Effector memory CD8-positive, alpha-beta T cell (primary cell): Measurements from ENCODE around the gene MPHOSPH10.
A peak's percentile ranks its signal among the peaks of the same experiment; 100 is the strongest.
"Not testable (repeated sequence)": the region's sequence is repeated elsewhere in the genome, so short reads cannot be mapped to it uniquely, and the experiment has no call there.

ENCODE experiments used
- ATAC-seq: fragments of 150-1000 bp; cut with Tn5 transposase; replicated peaks from 2 replicates; pipeline ENCODE4 v1.10.0; 2021; ENCODE audit warnings: mild to moderate bottlenecking, moderate library complexity
- DNase-seq, 3 experiments: peaks; one replicate each; pipeline ENCODE4 v3.0.0; 2021
- H3K27ac Mint-ChIP-seq, 2 donors: one replicate each; pipeline ENCODE4 v1.8.0; 2022; ENCODE audit warnings: mild to moderate bottlenecking in 2 of 2, mixed read lengths in 2 of 2, moderate library complexity in 2 of 2
- H3K27me3 Mint-ChIP-seq, 2 donors: one replicate each; pipeline ENCODE4 v1.8.0; 2022; ENCODE audit warnings: mixed read lengths in 2 of 2
- H3K36me3 Mint-ChIP-seq: one replicate; pipeline ENCODE4 v1.8.0; 2022; ENCODE audit warnings: mild to moderate bottlenecking, moderate library complexity, mixed read lengths; ENCODE audit not compliant: insufficient read depth
- H3K4me1 Mint-ChIP-seq, 2 donors: one replicate each; pipeline ENCODE4 v1.8.0; 2022; ENCODE audit warnings: low read depth in 2 of 2, mixed read lengths in 2 of 2
- H3K4me3 Mint-ChIP-seq, 2 donors: one replicate each; pipeline ENCODE4 v1.8.0; 2022; ENCODE audit warnings: mild to moderate bottlenecking in 2 of 2, mixed read lengths in 2 of 2, moderate library complexity in 2 of 2
- H3K9me3 Mint-ChIP-seq, 2 donors: one replicate each; pipeline ENCODE4 v1.8.0; 2022; ENCODE audit warnings: mixed read lengths in 2 of 2
- total RNA-seq, 9 experiments: gene quantifications; one replicate each; lab custom pipeline; 2026; lab: John Stamatoyannopoulos, UW

Gene MPHOSPH10, protein sequence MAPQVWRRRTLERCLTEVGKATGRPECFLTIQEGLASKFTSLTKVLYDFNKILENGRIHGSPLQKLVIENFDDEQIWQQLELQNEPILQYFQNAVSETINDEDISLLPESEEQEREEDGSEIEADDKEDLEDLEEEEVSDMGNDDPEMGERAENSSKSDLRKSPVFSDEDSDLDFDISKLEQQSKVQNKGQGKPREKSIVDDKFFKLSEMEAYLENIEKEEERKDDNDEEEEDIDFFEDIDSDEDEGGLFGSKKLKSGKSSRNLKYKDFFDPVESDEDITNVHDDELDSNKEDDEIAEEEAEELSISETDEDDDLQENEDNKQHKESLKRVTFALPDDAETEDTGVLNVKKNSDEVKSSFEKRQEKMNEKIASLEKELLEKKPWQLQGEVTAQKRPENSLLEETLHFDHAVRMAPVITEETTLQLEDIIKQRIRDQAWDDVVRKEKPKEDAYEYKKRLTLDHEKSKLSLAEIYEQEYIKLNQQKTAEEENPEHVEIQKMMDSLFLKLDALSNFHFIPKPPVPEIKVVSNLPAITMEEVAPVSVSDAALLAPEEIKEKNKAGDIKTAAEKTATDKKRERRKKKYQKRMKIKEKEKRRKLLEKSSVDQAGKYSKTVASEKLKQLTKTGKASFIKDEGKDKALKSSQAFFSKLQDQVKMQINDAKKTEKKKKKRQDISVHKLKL
- 32.3 to 167 (median 98.4) reads per million in 9 experiments for total RNA-seq

DNA sequence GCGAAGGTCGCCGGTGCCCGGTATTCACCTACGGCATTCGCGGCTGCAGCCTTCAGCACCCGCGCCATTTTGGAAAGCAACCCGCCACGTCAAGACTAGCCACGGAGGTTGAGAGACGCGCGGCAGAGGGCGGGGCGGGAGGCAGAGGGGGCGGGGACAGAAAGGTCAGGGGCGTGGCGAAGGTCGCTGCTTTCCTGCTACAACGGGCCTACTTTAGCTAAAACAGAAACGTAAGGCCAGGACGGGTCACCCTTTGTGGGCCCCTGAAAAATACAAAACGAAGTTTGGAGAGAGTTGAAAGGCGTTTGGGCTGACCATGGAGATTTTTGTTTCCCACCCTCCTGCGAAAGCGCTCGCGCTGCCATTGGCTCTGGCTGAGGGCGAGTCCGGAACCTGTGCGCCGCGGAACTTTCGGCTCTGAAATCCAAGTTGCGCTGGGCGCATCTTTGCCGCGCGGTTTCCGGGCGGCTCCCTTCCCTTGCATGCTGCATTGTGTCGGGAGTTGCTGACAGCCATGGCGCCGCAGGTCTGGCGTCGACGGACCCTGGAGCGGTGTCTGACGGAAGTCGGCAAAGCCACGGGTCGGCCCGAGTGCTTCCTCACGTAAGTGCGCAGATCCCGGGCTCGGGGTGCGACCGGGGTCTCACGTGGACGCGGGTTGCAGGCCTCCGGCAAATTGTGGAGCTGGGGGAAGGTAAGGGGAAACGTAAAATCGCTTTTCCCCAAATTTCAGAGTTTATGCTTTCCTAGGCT, at the start of gene MPHOSPH10, which contains the start of gene MCEE:
Gene MPHOSPH10 (plus strand): TSS at position 483 of the 753 bp plus-strand sequence. CDS start 32 bp downstream, at position 515.
Gene MCEE (minus strand): TSS at position 78 of the 753 bp plus-strand sequence. CDS start 10 bp downstream, at position 68.
- Mint-ChIP-seq H3K36me3 (peaks cover 19% of the 10 kb centered on the region), H3K4me3 (no peak within 1 kb of the TSS), H3K9me3 (no peaks in the 10 kb centered on the region), H3K27ac (no peak within 1 kb of the TSS), H3K27me3 (no peaks in the 10 kb centered on the region), H3K4me1 (peaks cover 9 to 13% of the 10 kb centered on the region in 2 donors)
- DNase-seq (peak; percentile 84 to 87 (median 84)), ATAC-seq (peak; percentile 87)

DNA sequence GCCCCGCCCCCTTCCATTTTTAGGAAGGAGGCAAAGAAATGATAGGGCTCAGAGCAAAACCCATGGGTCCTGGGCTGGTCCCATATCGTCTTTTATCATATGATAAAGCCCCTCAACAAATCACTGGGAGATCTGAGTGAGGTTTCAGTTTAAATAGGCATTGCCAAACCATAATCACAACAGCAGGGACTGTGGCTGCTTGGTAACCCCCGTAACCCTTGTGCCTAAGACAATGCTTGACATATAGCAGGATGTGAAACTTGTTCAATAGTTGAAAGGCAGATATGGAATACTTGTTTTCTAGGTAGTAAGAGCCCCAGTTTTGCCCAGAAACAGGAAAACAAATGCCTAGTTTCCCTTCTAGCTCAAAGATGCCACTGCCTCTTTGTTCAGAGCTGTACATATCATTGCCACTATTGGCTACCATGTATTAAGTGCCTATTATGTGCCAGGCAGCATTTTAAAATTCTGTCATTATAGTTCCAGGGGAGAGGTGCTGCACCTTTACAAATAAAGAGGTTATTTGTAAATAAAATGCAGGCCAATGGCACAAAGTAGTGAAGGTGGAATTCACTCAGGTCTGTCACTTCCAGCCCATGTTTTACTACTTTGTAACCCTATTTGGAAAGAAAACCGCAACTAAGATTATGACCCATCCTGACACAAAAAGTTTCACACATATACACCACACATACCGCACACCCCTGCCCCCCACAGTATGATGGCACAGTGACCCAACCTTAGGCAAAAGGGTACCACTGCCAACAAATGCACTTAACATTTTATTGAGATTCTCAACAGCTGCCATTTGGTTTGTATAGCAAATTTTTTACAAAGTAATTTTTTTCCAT, 47.8 kb upstream of the MPHOSPH10 start:
- Mint-ChIP-seq H3K9me3 (no peaks in the 10 kb centered on the region), H3K4me1 (peaks cover 10% of the 10 kb centered on the region in 2 donors), H3K36me3 (peaks cover 12% of the 10 kb centered on the region), H3K27me3 (peaks cover 30 to 36% of the 10 kb centered on the region in 2 donors), H3K4me3 (peak overlapping the region in 1 of 2 donors; percentile 9), H3K27ac (peak overlapping the region in 1 of 2 donors; percentile 20)
- ATAC-seq (peak; percentile 86), DNase-seq (no peak)

DNA sequence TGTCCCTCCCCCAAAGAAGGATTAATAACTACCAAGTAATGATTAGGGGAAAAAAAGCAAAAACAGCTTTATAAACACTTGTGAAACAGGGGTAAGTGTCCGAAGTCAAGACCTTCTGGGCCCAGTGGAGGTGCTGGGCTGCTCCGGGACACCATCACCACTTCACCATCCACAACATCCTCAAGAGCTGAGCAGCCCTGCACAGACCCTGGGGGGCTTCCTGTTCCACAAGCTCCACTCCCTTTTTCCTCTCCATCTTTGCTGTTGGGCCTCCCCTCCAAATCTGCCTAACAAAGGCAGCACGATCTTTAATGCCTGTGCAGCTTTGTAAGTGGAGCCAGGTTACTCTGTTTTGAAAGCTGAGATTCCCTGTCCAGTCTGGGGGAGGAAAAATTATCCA, 47.1 kb upstream of the MPHOSPH10 start:
- DNase-seq, H3K9me3 Mint-ChIP-seq, H3K27ac Mint-ChIP-seq, ATAC-seq, H3K36me3 Mint-ChIP-seq, H3K4me3 Mint-ChIP-seq: not testable (repeated sequence)
- Mint-ChIP-seq H3K27me3 (peaks cover 37 to 43% of the 10 kb centered on the region in 2 donors), H3K4me1 (peaks cover 10% of the 10 kb centered on the region in 2 donors)

DNA sequence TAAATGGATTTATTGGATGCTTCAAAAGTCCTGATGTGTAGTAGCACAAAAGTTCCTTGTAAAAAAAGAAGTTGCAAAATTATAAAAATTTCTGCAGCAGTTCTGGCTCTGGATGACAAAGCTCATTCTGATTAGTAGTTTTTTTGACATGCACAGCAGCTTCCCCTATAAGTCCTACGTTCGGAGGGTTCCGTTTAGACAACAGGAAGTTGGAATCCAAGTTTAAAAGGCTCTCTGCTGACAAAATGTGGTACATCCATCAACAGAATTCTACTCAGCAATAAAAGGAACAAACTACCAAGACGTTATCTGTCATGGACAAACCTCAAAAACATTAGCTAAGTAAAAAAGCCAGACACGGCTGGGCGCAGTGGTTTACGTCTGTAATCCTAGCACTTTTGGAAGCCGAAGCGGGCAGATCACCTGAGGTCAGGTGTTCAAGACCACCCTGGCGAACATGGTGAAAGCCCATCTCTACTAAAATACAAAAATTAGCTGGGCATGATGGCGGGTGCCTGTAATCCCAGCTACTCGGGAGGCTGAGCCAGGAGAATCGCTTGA, 46.6 kb upstream of the MPHOSPH10 start:
- Mint-ChIP-seq H3K4me1 (peaks cover 10% of the 10 kb centered on the region in 2 donors), H3K4me3 (peak overlapping the region in 1 of 2 donors; percentile 50), H3K27ac (peak overlapping the region in 1 of 2 donors; percentile 42), H3K27me3 (peaks cover 42 to 48% of the 10 kb centered on the region in 2 donors)
- ATAC-seq: peak; percentile 28
- not testable (repeated sequence) for DNase-seq, H3K9me3 Mint-ChIP-seq, H3K36me3 Mint-ChIP-seq

DNA sequence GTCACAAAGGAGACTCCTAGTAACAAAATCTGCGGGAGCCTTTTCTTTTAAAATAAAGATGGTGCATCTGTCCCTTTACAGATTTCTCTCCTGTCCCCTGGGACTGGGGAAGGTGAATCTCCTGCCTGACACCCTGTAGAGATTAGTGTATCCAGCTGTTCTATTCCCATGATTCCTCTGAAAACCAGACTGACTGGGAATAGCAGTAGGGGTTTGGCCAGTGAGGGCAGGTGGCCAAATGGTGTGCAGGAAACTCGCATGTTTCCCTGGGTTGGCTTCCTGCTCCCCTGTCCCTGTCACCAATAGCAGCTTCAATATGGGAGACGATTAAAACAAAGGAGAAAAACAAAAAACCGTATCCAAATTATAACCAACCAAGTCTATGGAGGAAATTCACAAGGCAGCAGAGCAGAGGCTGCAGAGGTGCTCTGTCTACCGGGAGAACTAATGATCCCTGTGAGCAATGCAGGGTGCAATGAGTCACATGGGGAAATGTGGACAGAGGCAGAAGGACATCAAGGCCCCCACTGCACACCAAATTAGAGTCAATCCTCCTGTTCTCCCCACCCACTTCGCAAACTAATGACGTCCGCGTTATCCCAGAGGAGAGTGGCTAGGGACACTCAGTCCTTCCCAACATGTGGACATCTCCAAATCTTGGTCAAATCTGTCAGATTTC, 45.0 kb upstream of the MPHOSPH10 start:
- not testable (repeated sequence) for H3K4me3 Mint-ChIP-seq, H3K27ac Mint-ChIP-seq, H3K9me3 Mint-ChIP-seq, ATAC-seq, H3K36me3 Mint-ChIP-seq, DNase-seq
- Mint-ChIP-seq H3K27me3 (peaks cover 58 to 65% of the 10 kb centered on the region in 2 donors), H3K4me1 (peaks cover 10% of the 10 kb centered on the region in 2 donors)

DNA sequence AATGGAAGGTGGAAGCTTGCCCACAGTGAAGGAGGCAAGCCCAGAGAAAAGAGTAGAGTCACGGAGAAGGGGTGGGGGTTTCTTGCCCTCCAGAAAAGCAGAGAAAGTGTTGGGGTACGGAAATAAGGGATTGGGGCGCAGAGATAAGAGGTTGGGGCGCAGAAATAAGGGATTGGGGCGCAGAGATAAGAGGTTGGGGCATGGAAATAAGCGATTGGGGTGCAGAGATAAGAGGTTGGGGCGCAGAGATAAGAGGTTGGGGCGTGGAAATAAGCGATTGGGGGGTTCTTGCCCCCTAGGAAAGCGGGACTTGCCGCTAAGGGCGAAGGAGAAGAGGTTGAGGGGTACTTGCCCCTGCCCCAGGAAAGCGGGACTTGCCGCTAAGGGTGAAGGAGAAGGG, 41.0 kb upstream of the MPHOSPH10 start:
- not testable (repeated sequence) for DNase-seq, H3K4me3 Mint-ChIP-seq, H3K36me3 Mint-ChIP-seq, ATAC-seq, H3K4me1 Mint-ChIP-seq, H3K27ac Mint-ChIP-seq, H3K9me3 Mint-ChIP-seq
- peaks cover 55 to 62% of the 10 kb centered on the region in 2 donors for H3K27me3 Mint-ChIP-seq

DNA sequence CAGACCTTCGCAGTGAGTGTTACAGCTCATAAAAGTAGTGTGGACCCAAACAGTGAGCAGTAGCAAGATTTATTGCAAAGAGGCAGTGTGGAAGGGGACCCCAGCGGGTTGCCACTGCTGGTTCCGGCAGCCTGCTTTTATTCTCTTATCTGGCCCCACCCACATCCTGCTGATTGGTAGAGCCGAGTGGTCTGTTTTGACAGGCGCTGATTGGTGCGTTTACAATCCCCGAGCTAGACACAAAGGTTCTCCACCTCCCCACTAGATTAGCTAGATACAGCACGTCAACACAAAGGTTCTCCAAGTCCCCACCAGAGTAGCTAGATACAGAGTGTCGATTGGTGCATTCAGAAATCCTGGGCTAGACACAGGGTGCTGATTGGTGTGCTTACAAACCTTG, 38.6 kb upstream of the MPHOSPH10 start:
- H3K4me3 Mint-ChIP-seq, H3K27ac Mint-ChIP-seq, DNase-seq, H3K9me3 Mint-ChIP-seq, H3K36me3 Mint-ChIP-seq, H3K4me1 Mint-ChIP-seq, ATAC-seq: not testable (repeated sequence)
- peaks cover 38 to 39% of the 10 kb centered on the region in 2 donors for H3K27me3 Mint-ChIP-seq

DNA sequence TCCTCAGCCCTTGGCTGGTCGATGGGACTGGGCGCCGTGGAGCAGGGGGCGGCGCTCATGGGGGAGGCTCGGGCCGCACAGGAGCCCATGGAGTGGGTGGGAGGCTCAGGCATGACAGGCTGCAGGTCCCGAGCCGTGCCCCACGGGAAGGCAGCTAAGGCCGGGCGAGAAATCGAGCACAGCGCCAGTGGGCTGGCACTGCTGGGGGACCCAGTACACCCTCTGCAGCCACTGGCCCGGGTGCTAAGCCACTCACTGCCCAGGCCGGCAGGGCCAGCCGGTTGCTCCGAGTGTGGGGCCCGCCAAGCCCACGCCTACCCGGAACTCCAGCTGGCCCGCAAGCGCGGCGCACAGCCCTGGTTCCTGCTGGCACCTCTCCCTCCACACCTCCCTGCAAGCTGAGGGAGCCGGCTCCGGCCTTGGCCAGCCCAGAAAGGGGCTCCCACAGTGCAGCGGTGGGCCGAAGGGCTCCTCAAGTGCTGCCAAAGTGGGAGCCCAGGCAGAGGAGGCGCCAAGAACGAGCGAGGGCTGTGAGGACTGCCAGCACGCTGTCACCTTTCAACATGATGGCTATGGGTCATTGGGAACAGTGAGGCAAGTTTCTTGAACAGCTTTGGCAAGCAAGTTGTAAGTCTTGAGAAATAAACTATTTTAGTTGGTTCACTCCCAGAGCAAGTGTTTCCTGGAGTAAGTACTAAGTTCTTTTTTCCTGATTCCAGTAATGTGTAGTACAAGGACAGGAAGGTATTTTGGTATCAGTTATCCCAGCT, 37.8 kb upstream of the MPHOSPH10 start:
- H3K36me3 Mint-ChIP-seq, H3K4me1 Mint-ChIP-seq, ATAC-seq, H3K4me3 Mint-ChIP-seq, H3K27ac Mint-ChIP-seq, H3K9me3 Mint-ChIP-seq, DNase-seq: not testable (repeated sequence)
- H3K27me3 Mint-ChIP-seq: peaks cover 29 to 30% of the 10 kb centered on the region in 2 donors

DNA sequence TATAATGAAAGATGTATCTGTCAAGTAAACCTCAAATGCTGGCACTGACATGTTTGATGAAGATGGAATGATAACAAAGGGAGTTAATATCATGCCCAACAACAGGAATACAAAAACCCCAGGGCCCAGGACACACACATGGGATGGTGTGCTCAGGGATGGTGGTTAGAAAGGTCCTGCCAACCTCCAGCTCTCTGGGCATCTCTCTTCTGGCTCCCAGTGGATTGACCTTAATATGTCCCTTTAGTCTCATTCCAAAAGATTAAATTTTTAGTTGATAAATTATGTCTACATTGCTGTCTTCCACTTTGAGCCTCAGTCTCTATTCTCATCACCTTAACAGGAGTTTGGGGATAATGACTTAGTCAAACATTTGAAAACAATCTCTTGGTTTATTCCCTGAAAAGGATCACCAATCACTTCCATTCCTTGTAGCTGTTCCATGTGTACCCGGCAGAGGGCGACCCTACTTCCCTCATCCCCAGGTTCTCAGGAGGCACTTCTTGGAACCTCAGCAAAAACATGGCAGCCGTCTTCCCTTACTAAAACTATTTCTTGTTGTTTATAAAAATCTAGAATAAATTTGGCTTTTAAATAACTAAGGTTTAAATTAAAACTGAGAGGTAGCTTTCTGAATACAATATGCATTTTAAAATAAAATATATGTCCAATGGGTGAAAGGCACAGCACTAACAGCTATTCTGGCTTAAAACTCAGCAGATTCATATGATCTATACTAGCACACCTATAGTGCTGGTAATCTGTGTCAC, 30.1 kb upstream of the MPHOSPH10 start:
- peak; percentile 59 for ATAC-seq
- Mint-ChIP-seq H3K4me1 (peaks cover 0 to 3% of the 10 kb centered on the region in 2 donors), H3K27ac (no peak overlapping the region), H3K9me3 (no peaks in the 10 kb centered on the region), H3K27me3 (peaks cover 5 to 18% of the 10 kb centered on the region in 2 donors), H3K4me3 (no peak overlapping the region), H3K36me3 (no peaks in the 10 kb centered on the region)
- peak; percentile 13 to 24 (median 23) for DNase-seq

DNA sequence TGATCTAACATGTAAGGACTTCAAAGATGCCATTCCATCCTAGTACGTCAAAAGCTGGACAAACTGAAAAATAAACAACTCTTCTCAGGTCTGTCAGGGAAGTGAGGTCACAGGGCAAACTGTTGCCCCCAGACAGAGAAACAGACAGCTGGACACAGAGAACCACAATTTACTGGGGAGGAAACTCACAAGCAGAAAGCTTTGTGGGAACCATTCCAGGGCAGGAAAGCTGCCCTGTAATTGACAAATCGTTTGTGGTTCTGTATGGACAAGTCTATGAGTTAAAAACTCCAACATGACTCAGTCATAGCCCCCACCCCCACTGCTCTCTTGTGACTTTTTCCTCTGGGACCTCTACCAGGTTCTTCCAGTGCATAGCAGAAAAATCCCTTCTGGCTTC, 28.8 kb upstream of the MPHOSPH10 start:
- H3K4me3 Mint-ChIP-seq: no peak overlapping the region
- no peaks in the 10 kb centered on the region for H3K9me3 Mint-ChIP-seq
- DNase-seq: no peak

More for the DNA sequence above, 28.8 kb upstream of the MPHOSPH10 start:
- peaks cover 0 to 3% of the 10 kb centered on the region in 2 donors for H3K4me1 Mint-ChIP-seq
- H3K36me3 Mint-ChIP-seq: no peaks in the 10 kb centered on the region
- no peak for ATAC-seq
- peaks cover 5 to 18% of the 10 kb centered on the region in 2 donors for H3K27me3 Mint-ChIP-seq
- H3K27ac Mint-ChIP-seq: no peak overlapping the region
